ENCODE results near the gene CD79A. TPM values are rescaled to one million over a fixed set of nuclear protein-coding genes. Genes with fewer than 3 reads are reported as not detected.
"Not testable (repeated sequence)": the region's sequence is repeated elsewhere in the genome, so short reads cannot be mapped to it uniquely, and the experiment has no call there.

Gene CD79A
- polyA plus RNA-seq, 4 donors, result 0.45 to 10.5 (median 4.9) TPM

GRCh38 chr19:41872775-41873647 is 4.1 kb upstream of the CD79A start:
- no peaks in the 10 kb centered on the region for H3K9me3 ChIP-seq (ENCODE audit: control insufficient read depth in 2 of 2, insufficient read depth in 1 of 2, low read depth in 1 of 2, low read length in 1 of 2)
- DNase-seq (peak; percentile 85 to 86), FAIRE-seq (no peak)
- H3K36me3 ChIP-seq (ENCODE audit: control insufficient read depth in 3 of 3, insufficient read depth in 2 of 3, low read depth in 1 of 3, low read length in 3 of 3), result peaks cover 2 to 52% (median 17%) of the 10 kb centered on the region in 3 donors
- no peak overlapping the region for H3K4me3 ChIP-seq (ENCODE audit: low read depth in 1 of 3, low read length in 3 of 3)
- 37 to 45% (median 39%) methylated on average over 18 of the region's 18 CpGs for WGBS, 3 donors
- H3K27me3 ChIP-seq (ENCODE audit: control insufficient read depth in 3 of 3, insufficient read depth in 3 of 3, low read length in 3 of 3), result peaks cover 0 to under 1% (median 0%) of the 10 kb centered on the region in 3 donors
- H3K27ac ChIP-seq (ENCODE audit: low read depth in 1 of 3, low read length in 2 of 3), result peak overlapping the region in 1 of 3 donors; percentile 45
- H3K4me1 ChIP-seq (ENCODE audit: control insufficient read depth in 3 of 3, insufficient read depth in 2 of 3, low read depth in 1 of 3, low read length in 2 of 3), result peaks cover 5 to 26% (median 7%) of the 10 kb centered on the region in 3 donors

- not testable (repeated sequence) for H3K4me3 ChIP-seq (ENCODE audit: low read depth in 1 of 3, low read length in 3 of 3); H3K9me3 ChIP-seq (ENCODE audit: control insufficient read depth in 2 of 2, insufficient read depth in 1 of 2, low read depth in 1 of 2, low read length in 1 of 2); H3K27me3 ChIP-seq (ENCODE audit: control insufficient read depth in 3 of 3, insufficient read depth in 3 of 3, low read length in 3 of 3); FAIRE-seq; DNase-seq; H3K4me1 ChIP-seq (ENCODE audit: control insufficient read depth in 3 of 3, insufficient read depth in 2 of 3, low read depth in 1 of 3, low read length in 2 of 3)
- WGBS, 3 donors, result 69 to 79% (median 74%) methylated on average over 3 of the region's 3 CpGs
- H3K27ac ChIP-seq (ENCODE audit: low read depth in 1 of 3, low read length in 2 of 3), result peak overlapping the region in 1 of 3 donors; percentile 90
- peaks cover 0 to 23% (median 3%) of the 10 kb centered on the region in 3 donors for H3K36me3 ChIP-seq (ENCODE audit: control insufficient read depth in 3 of 3, insufficient read depth in 2 of 3, low read depth in 1 of 3, low read length in 3 of 3)
Measured at GRCh38 chr19:41875973-41876372, 1.1 kb upstream of the CD79A start.

GRCh38 chr19:41877916-41878905 is 1.1 kb downstream of the CD79A start:
- H3K36me3 ChIP-seq (ENCODE audit: control insufficient read depth in 3 of 3, insufficient read depth in 2 of 3, low read depth in 1 of 3, low read length in 3 of 3), result peaks cover 0 to under 1% (median 0%) of the 10 kb centered on the region in 3 donors
- peaks cover 0 to 11% (median 0%) of the 10 kb centered on the region in 3 donors for H3K27me3 ChIP-seq (ENCODE audit: control insufficient read depth in 3 of 3, insufficient read depth in 3 of 3, low read length in 3 of 3)
- DNase-seq (no peak), FAIRE-seq (no peak)
- peak overlapping the region in 2 of 3 donors; percentile 24 to 90 for H3K27ac ChIP-seq (ENCODE audit: low read depth in 1 of 3, low read length in 2 of 3)
- no peaks in the 10 kb centered on the region for H3K9me3 ChIP-seq (ENCODE audit: control insufficient read depth in 2 of 2, insufficient read depth in 1 of 2, low read depth in 1 of 2, low read length in 1 of 2)
- 64 to 81% (median 77%) methylated on average over 17 of the region's 17 CpGs for WGBS, 3 donors
- no peaks in the 10 kb centered on the region for H3K4me1 ChIP-seq (ENCODE audit: control insufficient read depth in 3 of 3, insufficient read depth in 2 of 3, low read depth in 1 of 3, low read length in 2 of 3)
- no peak overlapping the region for H3K4me3 ChIP-seq (ENCODE audit: low read depth in 1 of 3, low read length in 3 of 3)

- H3K27ac ChIP-seq (ENCODE audit: low read depth in 1 of 3, low read length in 2 of 3), result no peak overlapping the region
- H3K4me3 ChIP-seq (ENCODE audit: low read depth in 1 of 3, low read length in 3 of 3), result no peak overlapping the region
- WGBS, 3 donors, result 79 to 87% (median 87%) methylated on average over 21 of the region's 21 CpGs
- DNase-seq (no peak), FAIRE-seq (no peak)
- H3K36me3 ChIP-seq (ENCODE audit: control insufficient read depth in 3 of 3, insufficient read depth in 2 of 3, low read depth in 1 of 3, low read length in 3 of 3), result no peaks in the 10 kb centered on the region
- peaks cover 0 to 16% (median 0%) of the 10 kb centered on the region in 3 donors for H3K27me3 ChIP-seq (ENCODE audit: control insufficient read depth in 3 of 3, insufficient read depth in 3 of 3, low read length in 3 of 3)
- no peaks in the 10 kb centered on the region for H3K9me3 ChIP-seq (ENCODE audit: control insufficient read depth in 2 of 2, insufficient read depth in 1 of 2, low read depth in 1 of 2, low read length in 1 of 2)
- H3K4me1 ChIP-seq (ENCODE audit: control insufficient read depth in 3 of 3, insufficient read depth in 2 of 3, low read depth in 1 of 3, low read length in 2 of 3), result peaks cover 0 to 4% (median 0%) of the 10 kb centered on the region in 3 donors
Measured at GRCh38 chr19:41879080-41879479, 2.0 kb downstream of the CD79A start.

- Histone ChIP-seq H3K4me3 (ENCODE audit: low read depth in 1 of 3, low read length in 3 of 3) (no peak overlapping the region), H3K4me1 (ENCODE audit: control insufficient read depth in 3 of 3, insufficient read depth in 2 of 3, low read depth in 1 of 3, low read length in 2 of 3) (peaks cover 0 to 7% (median 0%) of the 10 kb centered on the region in 3 donors), H3K27me3 (ENCODE audit: control insufficient read depth in 3 of 3, insufficient read depth in 3 of 3, low read length in 3 of 3) (peaks cover 0 to 16% (median 0%) of the 10 kb centered on the region in 3 donors), H3K36me3 (ENCODE audit: control insufficient read depth in 3 of 3, insufficient read depth in 2 of 3, low read depth in 1 of 3, low read length in 3 of 3) (no peaks in the 10 kb centered on the region), H3K27ac (ENCODE audit: low read depth in 1 of 3, low read length in 2 of 3) (no peak overlapping the region), H3K9me3 (ENCODE audit: control insufficient read depth in 2 of 2, insufficient read depth in 1 of 2, low read depth in 1 of 2, low read length in 1 of 2) (no peaks in the 10 kb centered on the region)
- 76 to 84% (median 83%) methylated on average over 7 of the region's 7 CpGs for WGBS, 3 donors
- FAIRE-seq (no peak), DNase-seq (no peak)
Measured at GRCh38 chr19:41879670-41880328, 2.7 kb downstream of the CD79A start.

- DNase-seq (no peak), FAIRE-seq (no peak)
- 69 to 74% (median 73%) methylated on average over 4 to 5 of the region's 5 CpGs for WGBS, 3 donors
- Histone ChIP-seq H3K4me3 (ENCODE audit: low read depth in 1 of 3, low read length in 3 of 3) (no peak overlapping the region), H3K27ac (ENCODE audit: low read depth in 1 of 3, low read length in 2 of 3) (no peak overlapping the region), H3K4me1 (ENCODE audit: control insufficient read depth in 3 of 3, insufficient read depth in 2 of 3, low read depth in 1 of 3, low read length in 2 of 3) (peaks cover 3 to 12% (median 4%) of the 10 kb centered on the region in 3 donors), H3K27me3 (ENCODE audit: control insufficient read depth in 3 of 3, insufficient read depth in 3 of 3, low read length in 3 of 3) (peaks cover 0 to 16% (median 0%) of the 10 kb centered on the region in 3 donors), H3K36me3 (ENCODE audit: control insufficient read depth in 3 of 3, insufficient read depth in 2 of 3, low read depth in 1 of 3, low read length in 3 of 3) (no peaks in the 10 kb centered on the region), H3K9me3 (ENCODE audit: control insufficient read depth in 2 of 2, insufficient read depth in 1 of 2, low read depth in 1 of 2, low read length in 1 of 2) (no peaks in the 10 kb centered on the region)
Measured at GRCh38 chr19:41880329-41880708, 3.2 kb downstream of the CD79A start.

- DNase-seq (peak; percentile 56 to 65), FAIRE-seq (no peak)
- Histone ChIP-seq H3K27ac (ENCODE audit: low read depth in 1 of 3, low read length in 2 of 3) (peak within 1 kb of the TSS; percentile 73 to 94 (median 74)), H3K9me3 (ENCODE audit: control insufficient read depth in 2 of 2, insufficient read depth in 1 of 2, low read depth in 1 of 2, low read length in 1 of 2) (no peaks in the 10 kb centered on the region), H3K4me1 (ENCODE audit: control insufficient read depth in 3 of 3, insufficient read depth in 2 of 3, low read depth in 1 of 3, low read length in 2 of 3) (peaks cover 4 to 28% (median 7%) of the 10 kb centered on the region in 3 donors), H3K36me3 (ENCODE audit: control insufficient read depth in 3 of 3, insufficient read depth in 2 of 3, low read depth in 1 of 3, low read length in 3 of 3) (peaks cover 0 to 2% (median 0%) of the 10 kb centered on the region in 3 donors), H3K4me3 (ENCODE audit: low read depth in 1 of 3, low read length in 3 of 3) (peak within 1 kb of the TSS; percentile 78 to 91 (median 80)), H3K27me3 (ENCODE audit: control insufficient read depth in 3 of 3, insufficient read depth in 3 of 3, low read length in 3 of 3) (peaks cover 0 to 16% (median 0%) of the 10 kb centered on the region in 3 donors)
- 2 to 3% (median 3%) methylated on average over 48 to 80 of the region's 80 CpGs for WGBS, 3 donors
Measured at GRCh38 chr19:41882568-41883462, 5.7 kb downstream of the CD79A start, which contains the start of gene ARHGEF1. Gene ARHGEF1 (plus strand): TSS chr19:41883184. CDS start chr19:41888083, 4,899 bp downstream.
